Thyroid gland (tissue), 4 donors: ENCODE measurements around the gene OTOG. TPM values are rescaled to one million over a fixed set of nuclear protein-coding genes. Genes with fewer than 3 reads are reported as not detected.

Experiments
- DNase-seq, 2 donors: peaks; one replicate each; pipeline ENCODE4 v3.0.0-alpha.2; 2019
- H3K27ac ChIP-seq, 3 donors: fragments of 200-600 bp; sonication (generic); 1 replicate in 2 of 3; 2 replicates in 1 of 3; pipeline ENCODE4 v1.5.1; 2016 to 2019; ENCODE audit warnings: mild to moderate bottlenecking in 1 of 3, moderate library complexity in 1 of 3
- H3K27me3 ChIP-seq: fragments of 200-600 bp; sonication (generic); one replicate; pipeline ENCODE4 v1.5.1; 2019
- H3K36me3 ChIP-seq, 2 donors: fragments of 200-600 bp; sonication (generic); one replicate each; pipeline ENCODE4 v1.5.1; 2016 to 2019
- H3K4me1 ChIP-seq, 2 donors: fragments of 200-600 bp; sonication (generic); one replicate each; pipeline ENCODE4 v1.5.1; 2017 to 2019
- H3K4me3 ChIP-seq, 3 donors: fragments of 200-600 bp; sonication (generic); replicated peaks in 1 of 3; 1 replicate in 2 of 3; 2 replicates in 1 of 3; pipeline ENCODE4 v1.5.1; 2016; ENCODE audit warnings: mild to moderate bottlenecking in 1 of 3
- H3K9me3 ChIP-seq: fragments of 200-600 bp; sonication (generic); one replicate; pipeline ENCODE4 v1.5.1; 2017
- POLR2A ChIP-seq, 2 donors: fragments of 450-650 bp; IDR thresholded peaks; one replicate each; pipeline ENCODE4 v1.6.1; 2017; ENCODE audit warnings: antibody characterized with exemption in 2 of 2, mild to moderate bottlenecking in 2 of 2, moderate library complexity in 1 of 2
- WGBS, 2 donors: methylation state at CpG; one replicate each; pipeline ENCODE4 v1.1.5; 2017; 5-methylcytosine and 5-hydroxymethylcytosine counted together
- intact Hi-C: fragments of 100-400 bp; cut with DNase I; formaldehyde crosslinking; loops from one replicate; pipeline ENCODE4 v1.15.1; 2023
- total RNA-seq, 4 donors: library from RNA; depleted of rRNA; stranded (reverse); fragments of >200 nt; gene quantifications; one replicate each; pipeline ENCODE4 v1.2.3, GENCODE V29; 2016
- TF ChIP-seq, protein P1 (sequence below), 6 experiments: fragments of 200-600 bp in 3 of 6; fragments of 450-650 bp in 3 of 6; sonication (generic) in 3 of 6; IDR thresholded peaks; one replicate each; pipeline ENCODE4 v1.5.1; 2016 to 2019; ENCODE audit warnings: antibody characterized with exemption in 6 of 6, mild to moderate bottlenecking in 2 of 6, inconsistent platforms in 1 of 6, moderate library complexity in 1 of 6

The OTOG gene
- total RNA-seq, 4 donors from 2014 or later: not detected

DNA sequence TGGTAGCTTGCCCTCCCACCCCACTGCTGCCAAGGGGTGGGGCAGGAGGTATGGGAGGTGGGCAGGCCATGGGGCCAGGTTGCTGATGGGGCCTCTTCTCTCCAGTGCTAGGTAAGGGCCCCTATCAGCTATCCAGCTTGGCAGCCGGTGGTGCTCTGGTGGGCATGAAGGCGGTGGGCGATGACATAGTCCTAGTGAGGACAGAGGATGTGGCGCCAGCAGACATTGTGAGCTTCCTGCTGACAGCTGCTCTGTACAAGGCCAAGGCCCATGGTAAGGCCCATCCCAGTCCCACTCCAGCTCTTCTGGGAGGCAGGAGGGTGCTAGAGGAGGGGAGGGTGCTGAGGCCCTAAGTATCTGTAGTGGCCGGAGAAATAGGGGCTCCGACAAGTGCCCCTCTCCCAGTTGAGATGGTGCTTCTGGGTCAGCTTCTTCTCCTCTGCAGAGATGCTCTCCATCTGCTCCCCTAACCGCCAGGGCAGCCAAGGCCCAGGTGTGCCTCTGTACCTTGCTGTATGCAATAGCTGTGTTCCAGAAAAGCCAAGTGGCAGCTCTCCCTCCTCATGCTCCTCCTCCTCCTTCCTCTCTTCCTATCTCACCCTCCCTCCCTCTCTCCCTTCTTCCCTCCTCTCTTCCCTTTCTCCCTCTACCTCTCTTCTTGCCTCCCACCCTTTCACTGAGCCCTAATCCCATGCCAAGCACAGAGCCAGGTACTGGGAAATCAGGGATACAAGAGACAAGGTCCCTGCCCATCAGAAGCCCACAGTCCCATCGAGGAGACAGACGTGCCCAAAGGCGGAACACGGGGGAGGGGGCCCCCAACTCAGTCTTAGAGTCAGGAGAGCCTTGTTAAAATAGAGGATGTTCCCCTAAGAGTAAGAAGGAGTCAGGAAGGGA, 55.3 kb downstream of the OTOG start:
- H3K27me3 ChIP-seq: no peaks in the 10 kb centered on the region
- H3K9me3 ChIP-seq: no peaks in the 10 kb centered on the region
- no peak for DNase-seq
- WGBS, 2 donors: 88 to 90% methylated on average over 11 of the region's 11 CpGs
- no peaks in the 10 kb centered on the region for H3K36me3 ChIP-seq
- H3K4me1 ChIP-seq: no peaks in the 10 kb centered on the region
- H3K27ac ChIP-seq: no peak overlapping the region
- intact Hi-C loops: no loop called here
- no peak for TF ChIP-seq POLR2A (IDR thresholded peaks at IDR 0.05)
- TF ChIP-seq, protein P1, sequence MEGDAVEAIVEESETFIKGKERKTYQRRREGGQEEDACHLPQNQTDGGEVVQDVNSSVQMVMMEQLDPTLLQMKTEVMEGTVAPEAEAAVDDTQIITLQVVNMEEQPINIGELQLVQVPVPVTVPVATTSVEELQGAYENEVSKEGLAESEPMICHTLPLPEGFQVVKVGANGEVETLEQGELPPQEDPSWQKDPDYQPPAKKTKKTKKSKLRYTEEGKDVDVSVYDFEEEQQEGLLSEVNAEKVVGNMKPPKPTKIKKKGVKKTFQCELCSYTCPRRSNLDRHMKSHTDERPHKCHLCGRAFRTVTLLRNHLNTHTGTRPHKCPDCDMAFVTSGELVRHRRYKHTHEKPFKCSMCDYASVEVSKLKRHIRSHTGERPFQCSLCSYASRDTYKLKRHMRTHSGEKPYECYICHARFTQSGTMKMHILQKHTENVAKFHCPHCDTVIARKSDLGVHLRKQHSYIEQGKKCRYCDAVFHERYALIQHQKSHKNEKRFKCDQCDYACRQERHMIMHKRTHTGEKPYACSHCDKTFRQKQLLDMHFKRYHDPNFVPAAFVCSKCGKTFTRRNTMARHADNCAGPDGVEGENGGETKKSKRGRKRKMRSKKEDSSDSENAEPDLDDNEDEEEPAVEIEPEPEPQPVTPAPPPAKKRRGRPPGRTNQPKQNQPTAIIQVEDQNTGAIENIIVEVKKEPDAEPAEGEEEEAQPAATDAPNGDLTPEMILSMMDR (IDR thresholded peaks at IDR 0.05): no peak
- H3K4me3 ChIP-seq: no peak overlapping the region

DNA sequence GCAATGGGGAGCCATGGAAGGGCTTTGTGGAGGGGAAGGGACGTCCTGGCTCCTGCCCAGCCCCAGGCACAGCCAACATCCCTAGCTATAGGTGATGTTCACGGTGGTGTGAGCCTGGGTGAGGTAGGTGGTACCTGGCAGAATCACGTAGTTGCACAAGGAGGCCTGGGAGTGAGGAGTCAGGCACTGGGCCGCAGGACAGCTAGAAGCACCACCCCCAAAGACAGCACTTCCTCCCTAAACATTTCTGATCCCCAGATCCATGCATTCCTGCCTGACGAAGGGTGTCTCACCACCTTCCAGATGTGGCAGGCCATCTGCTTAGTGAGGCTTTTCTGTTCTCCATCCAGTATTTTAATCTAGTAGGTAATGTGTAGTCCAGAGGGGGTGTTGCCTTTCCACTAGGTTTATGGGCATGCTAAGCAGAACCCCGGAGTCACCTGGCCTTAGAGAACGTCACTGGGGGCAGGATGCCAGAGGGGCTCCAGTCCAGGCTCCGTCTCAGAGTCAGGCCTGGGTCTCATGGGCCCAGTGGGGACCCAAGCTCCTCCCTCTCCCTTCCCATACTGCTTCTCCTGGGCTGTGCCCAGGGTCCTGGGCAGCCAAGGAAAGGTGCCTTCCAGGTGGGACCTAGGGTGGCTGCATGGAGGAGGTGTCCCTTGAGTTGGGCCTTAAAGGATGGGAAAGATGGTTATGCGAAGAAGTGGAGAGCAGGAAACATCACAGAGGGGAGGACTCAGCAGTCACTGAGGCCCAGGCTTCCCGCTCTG, 56.2 kb downstream of the OTOG start:
- TF ChIP-seq, protein P1 (IDR thresholded peaks at IDR 0.05): no peak
- TF ChIP-seq POLR2A (IDR thresholded peaks at IDR 0.05): no peak
- H3K27ac ChIP-seq: no peak overlapping the region
- no peaks in the 10 kb centered on the region for H3K9me3 ChIP-seq
- WGBS, 2 donors: 80 to 87% methylated on average over 9 to 10 of the region's 10 CpGs
- no peak overlapping the region for H3K4me3 ChIP-seq
- intact Hi-C loops: no loop called here
- H3K36me3 ChIP-seq: no peaks in the 10 kb centered on the region
- no peaks in the 10 kb centered on the region for H3K27me3 ChIP-seq
- no peak for DNase-seq
- H3K4me1 ChIP-seq: no peaks in the 10 kb centered on the region

DNA sequence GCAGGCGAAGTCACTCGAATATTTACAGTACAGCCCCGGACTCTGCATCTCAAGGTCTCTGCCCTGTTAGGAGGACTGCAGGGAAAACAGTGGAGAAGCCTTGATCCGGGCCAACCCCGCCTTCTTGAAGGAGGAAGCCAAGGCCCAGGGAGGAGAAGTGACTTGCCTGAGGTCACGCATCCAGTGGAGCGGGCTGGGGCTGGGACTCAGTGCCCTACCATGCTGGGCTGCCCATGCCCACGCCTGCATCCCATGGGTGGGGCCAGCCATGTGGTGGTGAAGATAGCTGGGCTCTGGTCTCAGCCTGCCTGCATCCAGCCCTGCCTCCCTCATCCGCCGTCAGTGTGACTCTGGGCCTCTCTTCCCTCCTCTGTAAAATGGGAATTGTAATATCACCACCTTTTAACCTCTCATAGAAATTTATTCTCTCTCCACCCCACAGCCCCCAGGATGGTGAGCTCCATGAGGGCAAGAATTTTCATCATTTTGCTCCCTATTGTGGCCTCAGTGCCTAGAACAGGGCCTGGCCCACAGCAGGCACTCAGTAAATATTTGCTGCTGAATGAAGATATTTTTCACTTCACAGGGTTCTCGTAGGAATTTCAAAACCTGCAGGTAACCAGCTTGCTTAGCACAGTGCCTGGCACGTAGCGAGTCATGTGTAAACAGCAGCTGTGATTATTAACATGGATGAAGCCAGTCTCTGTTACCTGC, 57.3 kb downstream of the OTOG start:
- no peaks in the 10 kb centered on the region for H3K27me3 ChIP-seq
- no peaks in the 10 kb centered on the region for H3K36me3 ChIP-seq
- no peak for DNase-seq
- no peak overlapping the region for H3K27ac ChIP-seq
- H3K9me3 ChIP-seq: no peaks in the 10 kb centered on the region
- no peak for TF ChIP-seq POLR2A (IDR thresholded peaks at IDR 0.05)
- TF ChIP-seq, protein P1 (IDR thresholded peaks at IDR 0.05): no peak
- 72 to 83% methylated on average over 12 to 13 of the region's 13 CpGs for WGBS, 2 donors
- H3K4me3 ChIP-seq: no peak overlapping the region
- H3K4me1 ChIP-seq: no peaks in the 10 kb centered on the region
- intact Hi-C loops: no loop called here

- intact Hi-C loops: no loop called here
- WGBS, 2 donors: 82 to 88% methylated on average over 6 of the region's 6 CpGs
- no peak for DNase-seq
Observed at GRCh38 chr11:17604915-17605233, 57.8 kb downstream of the OTOG start.

More at GRCh38 chr11:17604915-17605233, 57.8 kb downstream of the OTOG start:
- no peaks in the 10 kb centered on the region for H3K4me1 ChIP-seq
- no peak overlapping the region for H3K27ac ChIP-seq
- H3K27me3 ChIP-seq: no peaks in the 10 kb centered on the region
- TF ChIP-seq, protein P1 (IDR thresholded peaks at IDR 0.05): no peak
- no peak for TF ChIP-seq POLR2A (IDR thresholded peaks at IDR 0.05)
- no peak overlapping the region for H3K4me3 ChIP-seq
- no peaks in the 10 kb centered on the region for H3K36me3 ChIP-seq
- no peaks in the 10 kb centered on the region for H3K9me3 ChIP-seq
